VCaP (cell line): ENCODE data around the gene TNFRSF21.
"Not testable (repeated sequence)": the region's sequence is repeated elsewhere in the genome, so short reads cannot be mapped to it uniquely, and the experiment has no call there.

Experiments
- H3K27ac ChIP-seq: fragments of 450-650 bp; 2 replicates; pipeline ENCODE4 v1.5.1; 2017
- TF ChIP-seq, protein P1 (sequence below): fragments of 450-650 bp; conservative IDR thresholded peaks from 2 replicates; pipeline ENCODE4 v1.5.1; 2017; ENCODE audit warnings: mild to moderate bottlenecking, moderate library complexity

Gene TNFRSF21

GRCh38 chr6:47342824-47343223 lies 33.1 kb upstream of the TNFRSF21 start:
- H3K27ac ChIP-seq = no peak overlapping the region
- TF ChIP-seq, protein P1, sequence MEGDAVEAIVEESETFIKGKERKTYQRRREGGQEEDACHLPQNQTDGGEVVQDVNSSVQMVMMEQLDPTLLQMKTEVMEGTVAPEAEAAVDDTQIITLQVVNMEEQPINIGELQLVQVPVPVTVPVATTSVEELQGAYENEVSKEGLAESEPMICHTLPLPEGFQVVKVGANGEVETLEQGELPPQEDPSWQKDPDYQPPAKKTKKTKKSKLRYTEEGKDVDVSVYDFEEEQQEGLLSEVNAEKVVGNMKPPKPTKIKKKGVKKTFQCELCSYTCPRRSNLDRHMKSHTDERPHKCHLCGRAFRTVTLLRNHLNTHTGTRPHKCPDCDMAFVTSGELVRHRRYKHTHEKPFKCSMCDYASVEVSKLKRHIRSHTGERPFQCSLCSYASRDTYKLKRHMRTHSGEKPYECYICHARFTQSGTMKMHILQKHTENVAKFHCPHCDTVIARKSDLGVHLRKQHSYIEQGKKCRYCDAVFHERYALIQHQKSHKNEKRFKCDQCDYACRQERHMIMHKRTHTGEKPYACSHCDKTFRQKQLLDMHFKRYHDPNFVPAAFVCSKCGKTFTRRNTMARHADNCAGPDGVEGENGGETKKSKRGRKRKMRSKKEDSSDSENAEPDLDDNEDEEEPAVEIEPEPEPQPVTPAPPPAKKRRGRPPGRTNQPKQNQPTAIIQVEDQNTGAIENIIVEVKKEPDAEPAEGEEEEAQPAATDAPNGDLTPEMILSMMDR = no peak

DNA sequence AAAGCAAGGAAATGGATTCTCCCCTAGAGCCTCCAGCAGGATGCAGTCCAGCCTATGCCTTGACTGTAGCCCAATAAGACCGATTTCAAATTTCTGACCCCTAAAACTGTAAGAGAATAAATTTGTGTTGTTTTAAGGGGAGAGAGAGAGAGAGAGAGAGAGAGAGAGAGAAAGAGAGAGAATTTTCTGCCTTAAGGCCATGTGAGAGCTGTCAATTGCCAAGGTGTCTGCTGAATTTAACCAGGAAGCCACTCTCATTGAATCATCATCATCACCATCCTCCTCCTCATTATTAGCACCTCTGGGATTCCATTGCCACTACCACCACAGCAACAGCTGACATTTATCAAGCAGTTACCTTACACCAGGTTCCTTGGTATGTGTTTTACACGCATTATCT lies 27.8 kb upstream of the TNFRSF21 start:
- TF ChIP-seq, protein P1 = no peak
- no peak overlapping the region for H3K27ac ChIP-seq

- no peak overlapping the region for H3K27ac ChIP-seq
- TF ChIP-seq, protein P1 = no peak
Observed at GRCh38 chr6:47336334-47336733, 26.6 kb upstream of the TNFRSF21 start.

GRCh38 chr6:47335466-47335865 lies 25.8 kb upstream of the TNFRSF21 start:
- TF ChIP-seq, protein P1 = no peak
- H3K27ac ChIP-seq = no peak overlapping the region

- TF ChIP-seq, protein P1 = no peak
- no peak overlapping the region for H3K27ac ChIP-seq
Observed at GRCh38 chr6:47334334-47334733, 24.6 kb upstream of the TNFRSF21 start.

DNA sequence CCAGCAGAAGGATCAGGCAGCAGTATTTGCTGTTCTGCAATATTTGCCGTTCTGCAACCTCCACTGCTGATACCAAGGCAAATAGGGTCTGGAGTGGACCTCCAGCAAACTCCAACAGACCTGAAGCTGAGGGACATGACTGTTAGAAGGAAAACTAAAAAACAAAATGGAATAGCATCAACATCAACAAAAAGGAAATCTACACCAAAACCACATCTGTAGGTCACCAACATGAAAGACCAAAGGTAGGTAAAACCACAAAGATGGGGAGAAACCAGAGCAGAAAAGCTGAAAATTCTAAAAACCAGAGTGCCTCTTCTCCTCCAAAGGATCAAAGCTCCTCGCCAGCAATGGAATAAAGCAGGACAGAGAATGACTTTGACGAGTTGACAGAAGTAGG lies 18.9 kb upstream of the TNFRSF21 start:
- H3K27ac ChIP-seq = not testable (repeated sequence)

DNA sequence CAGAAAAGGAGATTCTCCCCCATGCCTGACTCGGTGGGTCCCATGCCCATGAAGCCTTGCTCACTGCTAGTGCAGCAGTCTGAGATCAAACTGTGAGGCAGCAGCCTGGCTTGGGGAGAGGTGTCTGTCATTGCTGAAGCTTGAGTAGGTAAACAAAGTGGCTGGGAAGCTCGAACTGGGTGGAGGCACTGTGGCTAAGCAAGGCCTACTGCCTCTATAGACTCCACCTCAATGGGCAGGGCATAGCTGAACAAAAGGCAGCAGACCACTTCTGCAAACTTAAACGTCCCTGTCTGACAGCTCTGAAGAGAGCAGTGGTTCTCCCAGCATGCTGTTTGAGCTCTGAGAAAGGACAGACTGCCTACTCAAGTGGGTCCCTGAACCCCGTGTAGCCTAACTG lies 18.4 kb upstream of the TNFRSF21 start:
- not testable (repeated sequence) for H3K27ac ChIP-seq

DNA sequence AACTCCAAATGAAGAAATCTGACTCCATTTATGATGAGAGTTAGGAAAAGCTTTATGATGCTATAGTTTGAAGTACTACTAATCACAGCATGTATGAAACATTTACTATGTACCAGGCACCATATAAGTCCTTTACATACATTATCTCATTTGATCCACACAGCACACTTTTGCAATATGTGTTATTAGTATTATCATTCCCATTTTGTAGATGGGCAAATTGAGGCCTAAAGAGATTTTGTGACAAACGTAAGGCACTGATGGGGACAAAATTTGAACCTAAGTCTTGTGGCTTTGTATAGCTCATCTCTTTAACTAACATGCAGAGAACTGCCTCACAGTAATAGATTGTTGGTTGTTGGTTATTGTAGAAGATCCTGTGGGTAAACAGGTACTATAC lies 14.2 kb upstream of the TNFRSF21 start:
- no peak overlapping the region for H3K27ac ChIP-seq
- TF ChIP-seq, protein P1 = no peak

GRCh38 chr6:47323321-47323720 lies 13.6 kb upstream of the TNFRSF21 start:
- TF ChIP-seq, protein P1 = no peak
- H3K27ac ChIP-seq = no peak overlapping the region
